ENCODE results near the gene TYW1B.
"Not testable (repeated sequence)": the region's sequence is repeated elsewhere in the genome, so short reads cannot be mapped to it uniquely, and the experiment has no call there.

- not testable (repeated sequence) for TF ChIP-seq CTCF, EP300, POLR2A, POLR2AphosphoS5 (IDR thresholded peaks at IDR 0.05)
These were observed 47.6 kb downstream of the TYW1B start for GRCh38 chr7:72780289-72780894.
